ENCODE measurements around the gene RFX2. TPM values are rescaled to one million over a fixed set of nuclear protein-coding genes. Genes with fewer than 3 reads are reported as not detected.
A peak's percentile ranks its signal among the peaks of the same experiment; 100 is the strongest.

The RFX2 gene
- total and polyA plus RNA-seq, 9 of the 15 experiments (the other 6 are each of a cell fraction or from before 2014, with no cell fraction given): 3.6 to 18.7 (median 8.7) TPM

- TF ChIP-seq NFRKB (IDR thresholded peaks at IDR 0.05; ENCODE audit: low read depth): peak; percentile 86
- TF ChIP-seq ZNF445 (CRISPR knock-in tag; IDR thresholded peaks at IDR 0.05; ENCODE audit: low read depth): no peak
- no peak for TF ChIP-seq PURB (CRISPR knock-in tag; IDR thresholded peaks at IDR 0.05; ENCODE audit: low read depth)
- TF ChIP-seq VEZF1 (CRISPR knock-in tag; IDR thresholded peaks at IDR 0.05): peak; percentile 49
- TF ChIP-seq DLX4 (CRISPR knock-in tag; IDR thresholded peaks at IDR 0.05): no peak
- no peak for TF ChIP-seq ARID4B (CRISPR knock-in tag; IDR thresholded peaks at IDR 0.05)
- no peak for TF ChIP-seq MYNN (IDR thresholded peaks at IDR 0.05)
- TF ChIP-seq MYNN (CRISPR knock-in tag; IDR thresholded peaks at IDR 0.05): no peak
- no peak for TF ChIP-seq SMARCC2 (IDR thresholded peaks at IDR 0.05; ENCODE audit: low read depth)
- TF ChIP-seq ZC3H4 (CRISPR knock-in tag; IDR thresholded peaks at IDR 0.05; ENCODE audit: borderline replicate concordance): no peak
- TF ChIP-seq EGR1 (conservative IDR thresholded peaks at IDR 0.05): no peak
- peak; percentile 37; the same call in 1 of the 2 replicates for TF ChIP-seq RBFOX2 (IDR thresholded peaks at IDR 0.05; ENCODE audit: low read depth, low read length)
- no peak for TF ChIP-seq RFX7 (CRISPR knock-in tag; IDR thresholded peaks at IDR 0.05)
- TF ChIP-seq ZNF165 (CRISPR knock-in tag; IDR thresholded peaks at IDR 0.05; ENCODE audit: borderline replicate concordance): no peak
Observed at GRCh38 chr19:5990289-5990797, 120.0 kb downstream of the RFX2 start (continued).
